T-helper 1 cell treated with Interleukin-12 subunit alpha and Interleukin-12 subunit beta and Interleukin-4 antibody, amounts not matched to agents 30 μg/mL and 1 μg/mL, for 36 hours (primary cell): Measurements from ENCODE around the gene MID1.

Experiments
- H3K27ac Mint-ChIP-seq: one replicate; pipeline ENCODE4 v1.8.0; 2021; ENCODE audit warnings: mild to moderate bottlenecking, mixed read lengths
- H3K27me3 Mint-ChIP-seq: one replicate; pipeline ENCODE4 v1.8.0; 2021; ENCODE audit warnings: low read depth, mixed read lengths
- H3K36me3 Mint-ChIP-seq: one replicate; pipeline ENCODE4 v1.8.0; 2021; ENCODE audit warnings: low read depth, mixed read lengths
- H3K4me1 Mint-ChIP-seq: one replicate; pipeline ENCODE4 v1.8.0; 2021; ENCODE audit warnings: low read depth, mixed read lengths
- H3K4me3 Mint-ChIP-seq: one replicate; pipeline ENCODE4 v1.8.0; 2021; ENCODE audit warnings: mild to moderate bottlenecking, moderate library complexity, mixed read lengths
- H3K9me3 Mint-ChIP-seq: one replicate; pipeline ENCODE4 v1.8.0; 2021; ENCODE audit warnings: mixed read lengths

The MID1 gene

GRCh38 chrX:10453945-10454344 lies 166.4 kb downstream of the MID1 start:
- Mint-ChIP-seq H3K27ac (no peak overlapping the region), H3K4me3 (no peak overlapping the region), H3K9me3 (peaks cover 8% of the 10 kb centered on the region), H3K4me1 (no peaks in the 10 kb centered on the region), H3K36me3 (no peaks in the 10 kb centered on the region), H3K27me3 (no peaks in the 10 kb centered on the region)

GRCh38 chrX:10450959-10451355 lies 169.4 kb downstream of the MID1 start:
- H3K27ac Mint-ChIP-seq = no peak overlapping the region
- H3K27me3 Mint-ChIP-seq = no peaks in the 10 kb centered on the region
- no peak overlapping the region for H3K4me3 Mint-ChIP-seq
- peaks cover 4% of the 10 kb centered on the region for H3K9me3 Mint-ChIP-seq
- H3K36me3 Mint-ChIP-seq = no peaks in the 10 kb centered on the region
- H3K4me1 Mint-ChIP-seq = no peaks in the 10 kb centered on the region

- Mint-ChIP-seq H3K27ac (no peak overlapping the region), H3K36me3 (no peaks in the 10 kb centered on the region), H3K27me3 (no peaks in the 10 kb centered on the region), H3K9me3 (peaks cover 4% of the 10 kb centered on the region), H3K4me3 (no peak overlapping the region), H3K4me1 (no peaks in the 10 kb centered on the region)
These were observed 170.0 kb downstream of the MID1 start for GRCh38 chrX:10450229-10450958.

- Mint-ChIP-seq H3K36me3 (no peaks in the 10 kb centered on the region), H3K27ac (no peak overlapping the region), H3K27me3 (no peaks in the 10 kb centered on the region), H3K4me1 (no peaks in the 10 kb centered on the region), H3K4me3 (no peak overlapping the region), H3K9me3 (no peaks in the 10 kb centered on the region)
These were observed 172.7 kb downstream of the MID1 start for GRCh38 chrX:10447564-10448214.

- Mint-ChIP-seq H3K4me3 (no peak overlapping the region), H3K36me3 (no peaks in the 10 kb centered on the region), H3K27ac (no peak overlapping the region), H3K27me3 (no peaks in the 10 kb centered on the region), H3K9me3 (no peaks in the 10 kb centered on the region), H3K4me1 (no peaks in the 10 kb centered on the region)
These were observed 176.2 kb downstream of the MID1 start for GRCh38 chrX:10444204-10444603.

GRCh38 chrX:10441464-10441863 lies 178.9 kb downstream of the MID1 start:
- Mint-ChIP-seq H3K4me3 (no peak overlapping the region), H3K27me3 (no peaks in the 10 kb centered on the region), H3K27ac (no peak overlapping the region), H3K36me3 (no peaks in the 10 kb centered on the region), H3K4me1 (no peaks in the 10 kb centered on the region), H3K9me3 (no peaks in the 10 kb centered on the region)

GRCh38 chrX:10433296-10433965 lies 187.0 kb downstream of the MID1 start:
- Mint-ChIP-seq H3K27me3 (no peaks in the 10 kb centered on the region), H3K36me3 (no peaks in the 10 kb centered on the region), H3K4me3 (no peak overlapping the region), H3K4me1 (no peaks in the 10 kb centered on the region), H3K9me3 (no peaks in the 10 kb centered on the region), H3K27ac (no peak overlapping the region)

- H3K27me3 Mint-ChIP-seq = no peaks in the 10 kb centered on the region
These were observed 190.5 kb downstream of the MID1 start for GRCh38 chrX:10429908-10430307.

GRCh38 chrX:10427249-10427648 lies 193.1 kb downstream of the MID1 start:
- no peaks in the 10 kb centered on the region for H3K4me1 Mint-ChIP-seq
- no peak overlapping the region for H3K27ac Mint-ChIP-seq
- no peaks in the 10 kb centered on the region for H3K9me3 Mint-ChIP-seq

More at GRCh38 chrX:10429908-10430307, 190.5 kb downstream of the MID1 start:
- Mint-ChIP-seq H3K4me3 (no peak overlapping the region), H3K4me1 (no peaks in the 10 kb centered on the region), H3K36me3 (no peaks in the 10 kb centered on the region), H3K27ac (no peak overlapping the region), H3K9me3 (no peaks in the 10 kb centered on the region)

GRCh38 chrX:10423716-10424115 lies 196.7 kb downstream of the MID1 start:
- Mint-ChIP-seq H3K9me3 (no peaks in the 10 kb centered on the region), H3K36me3 (no peaks in the 10 kb centered on the region), H3K4me1 (no peaks in the 10 kb centered on the region), H3K27ac (no peak overlapping the region), H3K27me3 (no peaks in the 10 kb centered on the region), H3K4me3 (no peak overlapping the region)

More at GRCh38 chrX:10427249-10427648, 193.1 kb downstream of the MID1 start:
- Mint-ChIP-seq H3K27me3 (no peaks in the 10 kb centered on the region), H3K36me3 (no peaks in the 10 kb centered on the region), H3K4me3 (no peak overlapping the region)

- Mint-ChIP-seq H3K4me1 (no peaks in the 10 kb centered on the region), H3K27ac (no peak overlapping the region), H3K27me3 (no peaks in the 10 kb centered on the region), H3K36me3 (no peaks in the 10 kb centered on the region), H3K9me3 (no peaks in the 10 kb centered on the region), H3K4me3 (no peak overlapping the region)
These were observed 200.3 kb downstream of the MID1 start for GRCh38 chrX:10420134-10420533.

- Mint-ChIP-seq H3K4me3 (no peak overlapping the region), H3K36me3 (no peaks in the 10 kb centered on the region), H3K27ac (no peak overlapping the region), H3K27me3 (no peaks in the 10 kb centered on the region), H3K9me3 (no peaks in the 10 kb centered on the region), H3K4me1 (no peaks in the 10 kb centered on the region)
These were observed 204.0 kb downstream of the MID1 start for GRCh38 chrX:10416424-10416823.

GRCh38 chrX:10415306-10416001 lies 204.9 kb downstream of the MID1 start:
- Mint-ChIP-seq H3K27ac (no peak overlapping the region), H3K27me3 (no peaks in the 10 kb centered on the region), H3K4me1 (no peaks in the 10 kb centered on the region), H3K9me3 (no peaks in the 10 kb centered on the region), H3K36me3 (no peaks in the 10 kb centered on the region), H3K4me3 (no peak overlapping the region)

- Mint-ChIP-seq H3K27me3 (no peaks in the 10 kb centered on the region), H3K36me3 (no peaks in the 10 kb centered on the region), H3K4me3 (no peak overlapping the region), H3K4me1 (no peaks in the 10 kb centered on the region), H3K9me3 (no peaks in the 10 kb centered on the region), H3K27ac (no peak overlapping the region)
These were observed 205.5 kb downstream of the MID1 start for GRCh38 chrX:10414862-10415261.
